K562 (cell line): ENCODE measurements around the gene PLEKHH2. TPM values are rescaled to one million over a fixed set of nuclear protein-coding genes. Genes with fewer than 3 reads are reported as not detected.

Source experiments
- ARID4B ChIP-seq: sonication (generic); formaldehyde crosslinking; IDR thresholded peaks from 2 replicates; pipeline ENCODE4 v1.8.0; 2022; ENCODE audit warnings: mild to moderate bottlenecking, missing genetic modification reagents
- CHAMP1 ChIP-seq: fragments of 450-650 bp; IDR thresholded peaks from 2 replicates; pipeline ENCODE4 v1.6.1; 2016; ENCODE audit warnings: mild to moderate bottlenecking
- FOXJ3 ChIP-seq: sonication (generic); formaldehyde crosslinking; IDR thresholded peaks from 2 replicates; pipeline ENCODE4 v1.4.0; 2020; ENCODE audit warnings: mild to moderate bottlenecking, missing genetic modification reagents
- GTF2B ChIP-seq: IDR thresholded peaks from 2 replicates; pipeline ENCODE4 v1.6.1; 2011; ENCODE audit not compliant: insufficient read length; ENCODE audit errors: extremely low read depth
- HDAC1 ChIP-seq, 2 experiments: fragments of 450-650 bp; IDR thresholded peaks; 2 replicates each; pipeline ENCODE4 v1.6.1; 2016 to 2017; ENCODE audit warnings: inconsistent platforms in 1 of 2, mild to moderate bottlenecking in 1 of 2, moderate library complexity in 1 of 2
- MXD1 ChIP-seq: fragments of 250-450 bp; sonication (Bioruptor Pico); IDR thresholded peaks from 2 replicates; pipeline ENCODE4 v1.8.0; 2021; ENCODE audit warnings: borderline replicate concordance, mild to moderate bottlenecking, moderate library complexity; ENCODE audit not compliant: poor library complexity, severe bottlenecking
- NR2C2 ChIP-seq, 2 experiments: fragments of 200-800 bp in 1 of 2; sonication (Bioruptor generic) in 1 of 2; sonication (generic) in 1 of 2; formaldehyde crosslinking in 1 of 2; IDR thresholded peaks; 2 replicates each; pipeline versions ENCODE4 v1.6.1 to v1.8.0; 2016 to 2022; ENCODE audit warnings: mild to moderate bottlenecking in 1 of 2, missing compliant biosample characterization in 1 of 2, missing genetic modification characterization in 1 of 2, missing genetic modification reagents in 1 of 2
- NRF1 ChIP-seq, 2 experiments: fragments of 450-650 bp; IDR thresholded peaks in 1 of 2; conservative IDR thresholded peaks in 1 of 2; 2 replicates each; pipeline ENCODE4 v1.6.1; 2014; ENCODE audit warnings: mild to moderate bottlenecking in 2 of 2
- RBM17 ChIP-seq: fragments of 200-400 bp; formaldehyde crosslinking; IDR thresholded peaks from 2 replicates; pipeline ENCODE4 v1.6.1; 2017; ENCODE audit warnings: low read depth, mild to moderate bottlenecking, low read length, borderline replicate concordance
- SRSF7 ChIP-seq: fragments of 200-400 bp; formaldehyde crosslinking; optimal IDR thresholded peaks from 2 replicates; pipeline ENCODE3; 2017; ENCODE audit warnings: mild to moderate bottlenecking, low read depth, low read length
- TCF3 ChIP-seq: sonication (generic); formaldehyde crosslinking; IDR thresholded peaks from 2 replicates; pipeline ENCODE4 v1.4.0; 2020; ENCODE audit warnings: mild to moderate bottlenecking, missing genetic modification reagents
- THAP12 ChIP-seq: fragments of 250-450 bp; sonication (Bioruptor Pico); IDR thresholded peaks from 2 replicates; pipeline ENCODE4 v1.9.0; 2021; ENCODE audit warnings: mild to moderate bottlenecking, inconsistent platforms
- ZBTB17 ChIP-seq: fragments of 450-650 bp; formaldehyde crosslinking; IDR thresholded peaks from 2 replicates; pipeline ENCODE4 v1.4.0; 2020; ENCODE audit warnings: mild to moderate bottlenecking
- ZBTB7A ChIP-seq: IDR thresholded peaks from 2 replicates; pipeline ENCODE4 v1.6.1; 2011; ENCODE audit warnings: low read depth, mild to moderate bottlenecking, low read length, moderate library complexity, borderline replicate concordance; ENCODE audit not compliant: control insufficient read depth
- ZEB2 ChIP-seq: fragments of 450-650 bp; IDR thresholded peaks from 2 replicates; pipeline ENCODE4 v1.6.1; 2016
- ZNF316 ChIP-seq: fragments of 450-650 bp; IDR thresholded peaks from 2 replicates; pipeline ENCODE4 v1.6.1; 2016
- polyA plus RNA-seq, 8 experiments: library from polyadenylated mRNA; depleted of rRNA in 4 of 8; stranded (reverse) in 5 of 8; unstranded in 3 of 8; fragments of >200 nt; fragmentation: Nextera tagmentation in 2 of 8; fragmentation: Illumina TruSeq in 1 of 8; extraction: Ambion mirVana in 2 of 8; extraction: Trizol in 1 of 8; gene quantifications; 2 replicates each; pipeline versions ENCODE4 v1.2.1 to v1.2.3, GENCODE V29; 2011 to 2014; ENCODE audit warnings: inconsistent platforms in 1 of 8, missing spikeins in 1 of 8
- total RNA-seq, 7 experiments: library from RNA; depleted of rRNA in 6 of 7; stranded (reverse); fragments of >200 nt in 6 of 7; fragmentation: Illumina TruSeq in 2 of 7; extraction: Trizol in 2 of 7; gene quantifications; 2 replicates each; pipeline versions ENCODE4 v1.2.1 to v1.2.3, GENCODE V29; 2011 to 2021; ENCODE audit warnings: low replicate concordance in 1 of 7

Gene PLEKHH2
- total and polyA plus RNA-seq, 9 of the 15 experiments (the other 6 are each of a cell fraction or from before 2014, with no cell fraction given), result 0.77 to 13.5 (median 2.7) TPM

GRCh38 chr2:43773876-43774613, 137.0 kb downstream of the PLEKHH2 start, which contains the start of gene DYNC2LI1 (continued):
- no peak for TF ChIP-seq SRSF7
- no peak for TF ChIP-seq GTF2B
- peak in 1 of 2 experiments; percentile 84; a peak in 2 of 4 replicates for TF ChIP-seq HDAC1 (IDR thresholded peaks at IDR 0.05)
- no peak for TF ChIP-seq ZNF316
- peak; percentile 64 to 72 for TF ChIP-seq NRF1 (conservative IDR thresholded peaks at IDR 0.05 in 1 of 2, IDR thresholded peaks at IDR 0.05 in 1 of 2)
- TF ChIP-seq ZBTB17 (CRISPR knock-in tag), result 0 out of 2 replicates have a peak, but pooled peaks have one; percentile 37
- no peak for TF ChIP-seq RBM17
- peak; percentile 50; the same call in 1 of the 2 replicates for TF ChIP-seq ZBTB7A
- TF ChIP-seq CHAMP1, result no peak
- TF ChIP-seq ZEB2, result no peak
- TF ChIP-seq FOXJ3 (CRISPR knock-in tag), result no peak
- peak; percentile 90 for TF ChIP-seq ARID4B
- 0 out of 2 replicates have a peak, but pooled peaks have one; percentile 34 for TF ChIP-seq NR2C2 (CRISPR knock-in tag; IDR thresholded peaks at IDR 0.05)
- TF ChIP-seq NR2C2 (tag; IDR thresholded peaks at IDR 0.05), result peak; percentile 95
- no peak for TF ChIP-seq THAP12
- TF ChIP-seq MXD1 (CRISPR knock-in tag), result no peak
- TF ChIP-seq TCF3, result no peak
